Activated CD8-positive, alpha-beta memory T cell treated with anti-CD3 and anti-CD28 coated beads for 48 hours (primary cell): ENCODE data around the gene TRIO.

Experiments
- DNase-seq, 3 experiments: peaks; one replicate each; pipeline ENCODE4 v3.0.0-alpha.2; 2020; ENCODE audit warnings: low read depth in 2 of 3, low spot score in 2 of 3

TRIO gene

DNA sequence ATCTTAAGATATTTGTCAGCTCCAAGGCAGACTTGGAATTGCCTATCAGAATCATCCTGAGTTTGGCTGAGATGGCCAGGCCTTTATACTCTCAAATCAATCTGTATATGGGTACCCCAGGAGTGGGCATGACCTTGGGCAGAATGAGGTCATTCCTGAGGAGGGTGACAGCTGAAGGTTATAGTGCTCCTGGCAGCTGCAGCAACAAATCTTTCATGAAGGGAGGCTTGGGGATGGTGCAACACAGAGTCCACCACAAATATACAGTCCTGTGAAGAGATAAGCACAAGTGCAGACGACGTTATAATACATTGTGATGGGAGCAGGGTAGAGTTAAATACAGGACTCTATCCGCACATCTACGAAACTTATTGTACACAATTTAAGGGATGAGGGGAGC lies 21.1 kb upstream of the TRIO start:
- DNase-seq, result no peak

DNA sequence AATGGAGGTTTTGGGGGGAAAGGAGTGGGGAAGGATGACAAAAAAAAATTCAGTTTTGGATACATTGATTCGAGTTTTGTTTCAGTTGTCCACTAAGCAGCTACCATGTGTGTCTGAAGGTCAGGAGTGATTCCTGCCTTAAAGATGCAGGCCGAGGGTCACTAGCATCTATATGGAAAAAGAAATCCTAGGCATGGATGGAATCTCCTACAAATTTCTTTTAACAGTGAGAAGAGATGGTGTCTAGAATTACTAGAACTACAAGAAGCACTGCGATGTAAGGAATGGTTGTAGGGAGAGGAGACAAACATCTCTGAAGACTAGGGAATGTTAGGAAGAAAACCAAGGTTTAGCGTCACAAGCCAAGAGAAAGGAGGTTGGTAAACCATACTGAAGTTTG lies 19.6 kb upstream of the TRIO start:
- DNase-seq, result no peak

DNA sequence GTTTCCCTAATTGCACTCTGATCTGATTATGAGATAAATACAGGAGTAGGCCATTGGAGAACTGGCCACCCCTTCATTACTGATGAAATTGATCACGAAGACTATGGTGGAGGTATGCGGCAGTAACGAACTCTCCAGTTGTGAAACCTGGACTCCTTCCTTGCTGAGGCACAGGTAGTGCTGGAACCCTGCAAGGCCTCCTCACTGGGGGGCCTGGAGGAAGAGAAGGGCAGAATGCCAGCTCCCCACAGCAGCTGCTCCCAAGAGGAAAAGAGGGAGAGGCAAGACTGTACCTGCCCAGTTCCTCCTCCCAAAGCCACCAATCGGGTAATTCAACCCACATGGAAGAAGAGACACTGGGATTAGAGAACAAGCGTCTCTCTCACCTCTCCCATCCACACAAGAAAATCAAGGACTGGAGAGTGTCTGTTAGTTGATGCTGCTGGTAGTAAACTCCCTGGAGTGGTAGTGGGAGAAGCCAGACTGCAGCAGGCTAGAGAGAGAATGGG lies 19.1 kb upstream of the TRIO start:
- DNase-seq, result no peak

DNA sequence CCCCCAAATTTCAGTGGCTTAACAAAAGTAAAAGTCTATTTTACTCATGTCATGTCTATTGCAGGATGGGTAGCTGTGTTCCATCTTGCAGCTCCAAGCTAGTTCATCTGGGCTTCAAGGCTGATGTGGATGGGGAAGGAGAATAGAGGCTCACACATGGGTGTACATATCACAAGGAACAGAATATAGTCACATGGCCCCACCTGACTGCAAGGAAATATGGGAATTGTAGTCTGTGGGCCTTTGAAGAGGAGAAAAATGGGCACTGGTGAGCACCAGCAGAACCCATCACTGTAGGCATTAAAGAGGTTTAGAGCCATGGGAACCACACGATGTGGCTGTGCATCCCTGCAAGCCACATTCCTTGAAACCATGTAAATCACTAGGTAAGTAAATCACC lies 17.9 kb upstream of the TRIO start:
- no peak for DNase-seq

DNA sequence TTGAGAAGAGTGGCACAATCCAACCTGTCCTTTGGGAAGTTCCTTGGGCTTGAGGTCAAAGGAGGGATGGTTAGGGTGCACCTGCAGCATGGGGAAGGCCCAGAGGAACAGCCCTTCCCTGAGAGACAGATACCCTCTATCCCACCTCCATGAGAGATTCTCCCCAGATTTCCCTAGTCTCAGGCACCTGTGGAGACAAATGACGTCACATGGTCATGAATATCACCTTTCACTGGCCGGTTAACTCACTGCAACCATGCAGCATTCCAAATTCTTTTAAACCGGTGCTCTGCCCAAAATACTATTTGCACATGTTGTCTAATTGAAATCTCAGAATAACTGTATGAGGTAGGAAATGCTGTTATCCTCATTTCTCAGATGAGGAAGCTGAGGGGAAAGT lies 15.6 kb upstream of the TRIO start:
- no peak for DNase-seq

DNA sequence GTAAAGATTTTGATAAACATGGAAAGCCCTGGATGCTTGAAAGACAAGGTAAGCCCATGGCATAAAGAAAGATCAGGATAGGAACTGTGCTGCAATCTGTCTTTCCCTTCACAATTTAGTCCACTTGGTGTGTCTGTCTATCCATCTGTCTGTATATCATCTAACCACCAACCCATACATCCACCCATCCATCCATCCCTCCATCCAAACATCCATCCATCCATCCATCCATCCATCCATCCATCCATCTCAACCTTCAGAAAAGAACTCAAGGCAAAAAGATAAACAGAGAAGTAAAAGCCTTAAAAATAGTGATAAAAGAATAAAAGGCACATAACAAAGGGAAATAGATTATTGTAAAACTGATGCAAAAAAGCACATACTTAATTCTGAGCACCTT lies 15.1 kb upstream of the TRIO start:
- DNase-seq, result no peak

DNA sequence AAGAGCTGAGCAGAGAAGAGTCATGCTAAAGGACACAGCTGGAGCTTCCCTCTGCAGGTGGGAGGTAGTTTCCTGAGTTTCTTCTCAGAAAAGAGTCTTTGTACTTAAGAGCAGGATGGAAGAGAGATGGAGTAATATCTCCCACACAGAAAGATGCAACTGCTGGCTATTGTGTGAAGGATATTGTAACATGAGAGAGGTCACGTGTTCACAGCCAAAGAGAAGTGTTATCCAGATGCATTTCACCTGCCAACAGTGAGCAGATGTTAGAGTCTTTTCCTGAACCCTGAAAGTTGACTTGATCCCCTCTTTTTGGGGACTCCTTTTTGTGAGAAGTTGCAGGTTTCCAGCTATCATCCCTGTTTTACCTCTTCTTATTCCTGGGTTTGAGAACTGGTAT lies 14.0 kb upstream of the TRIO start:
- no peak for DNase-seq

DNA sequence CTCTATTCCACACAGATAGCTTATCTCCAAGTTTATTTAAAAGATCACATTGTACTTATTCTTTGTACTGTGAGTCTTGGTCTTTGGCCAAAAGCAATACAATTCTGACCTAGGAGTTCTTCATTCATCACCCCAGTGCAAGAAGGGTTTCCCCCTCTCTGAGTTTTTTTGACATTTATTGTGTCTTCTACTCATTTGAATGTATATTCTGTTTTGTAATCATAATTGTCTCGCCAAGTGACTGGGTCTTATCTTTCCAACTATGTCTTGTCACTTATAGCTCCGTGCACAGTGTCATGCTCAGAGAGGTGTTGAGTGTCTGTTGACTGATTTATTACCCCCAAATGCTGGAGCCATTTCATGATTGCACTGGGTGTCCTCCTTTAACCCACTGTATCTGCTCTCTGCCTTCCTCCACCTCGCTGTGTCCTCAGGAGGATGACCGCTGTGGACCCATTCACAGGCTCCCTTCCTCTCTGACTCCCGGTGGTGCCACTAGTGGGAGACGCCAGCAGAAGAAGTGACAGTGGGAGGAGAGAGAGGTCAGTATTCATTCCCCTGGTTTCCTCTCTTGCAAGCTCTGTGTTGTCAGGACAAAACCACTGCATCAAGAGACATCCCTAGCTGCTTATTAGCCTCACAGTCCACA lies 11.2 kb upstream of the TRIO start:
- no peak for DNase-seq

DNA sequence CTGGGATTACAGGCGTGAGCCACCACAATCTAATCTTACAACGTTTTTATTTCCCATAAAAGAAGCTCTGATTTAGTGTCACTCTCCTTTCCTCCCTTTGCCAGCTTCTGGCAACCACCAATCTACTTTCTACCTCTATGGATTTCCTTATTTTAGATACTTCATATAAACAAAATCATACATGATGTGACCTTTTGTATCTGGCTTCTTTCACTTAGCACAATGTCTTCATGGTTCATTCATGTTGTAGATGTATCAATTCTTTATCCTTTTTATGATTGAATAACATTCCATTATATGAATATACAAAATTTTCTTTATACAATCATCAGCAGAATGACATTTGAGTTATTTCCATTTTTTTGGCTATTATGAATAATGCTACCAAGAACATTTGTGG lies 9.7 kb upstream of the TRIO start:
- DNase-seq, result no peak

DNA sequence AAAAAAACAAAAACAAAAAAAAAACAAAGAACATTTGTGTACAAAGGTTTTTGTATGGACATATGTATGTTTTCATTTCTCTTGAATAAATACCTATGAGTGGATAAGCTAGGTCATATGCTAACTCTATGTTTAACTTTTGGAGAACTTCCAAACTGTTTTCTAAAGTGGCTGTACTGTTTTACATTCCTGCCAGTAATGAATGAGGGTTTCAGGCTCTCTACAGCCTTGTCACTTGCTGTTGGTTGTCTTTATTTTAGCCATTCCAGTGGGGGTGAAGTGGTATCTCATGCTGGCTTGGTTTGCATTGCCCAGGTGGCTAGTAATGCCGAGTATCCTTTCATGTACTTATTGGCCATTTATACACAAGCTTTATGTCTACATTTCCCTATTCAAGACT lies 9.1 kb upstream of the TRIO start:
- no peak for DNase-seq

DNA sequence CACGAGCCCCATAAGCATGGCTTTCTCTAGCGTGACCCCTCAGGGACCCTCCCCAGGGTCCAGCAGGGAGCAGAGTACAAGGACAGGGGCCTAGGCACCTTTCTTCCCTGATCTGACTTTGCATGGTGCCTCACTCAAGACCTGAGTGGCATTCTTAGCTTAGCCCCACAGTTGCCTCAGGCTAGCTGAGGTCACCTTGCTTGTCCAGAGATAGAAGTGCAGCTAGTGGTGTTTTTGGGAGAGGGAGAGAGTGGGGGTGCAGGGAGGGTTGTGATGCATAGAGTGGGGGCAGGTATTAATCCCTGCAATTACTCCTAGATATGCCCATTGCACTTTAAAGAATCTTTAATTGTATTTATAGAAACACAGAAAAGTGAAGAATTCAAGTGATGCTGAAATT lies 8.4 kb upstream of the TRIO start:
- DNase-seq, result no peak

DNA sequence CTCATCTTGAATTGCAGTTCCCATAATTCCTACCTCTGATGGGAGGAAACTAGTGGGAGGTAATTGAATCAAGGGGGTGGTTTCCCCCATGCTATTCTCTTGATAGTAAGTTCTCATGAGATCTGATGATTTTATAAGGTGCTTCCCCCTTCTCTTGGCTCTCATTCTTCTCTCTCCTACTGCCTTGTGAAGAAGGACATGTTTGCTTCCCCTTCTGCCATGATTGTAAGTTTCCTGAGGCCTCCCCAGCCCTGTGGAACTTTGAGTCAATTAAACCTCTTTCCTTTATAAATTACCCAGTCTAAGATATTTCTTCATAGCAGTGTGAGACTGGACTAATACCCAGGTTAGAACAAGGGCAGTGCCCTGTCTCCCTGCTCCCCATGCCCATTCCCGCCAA lies 7.5 kb upstream of the TRIO start:
- DNase-seq, result no peak

DNA sequence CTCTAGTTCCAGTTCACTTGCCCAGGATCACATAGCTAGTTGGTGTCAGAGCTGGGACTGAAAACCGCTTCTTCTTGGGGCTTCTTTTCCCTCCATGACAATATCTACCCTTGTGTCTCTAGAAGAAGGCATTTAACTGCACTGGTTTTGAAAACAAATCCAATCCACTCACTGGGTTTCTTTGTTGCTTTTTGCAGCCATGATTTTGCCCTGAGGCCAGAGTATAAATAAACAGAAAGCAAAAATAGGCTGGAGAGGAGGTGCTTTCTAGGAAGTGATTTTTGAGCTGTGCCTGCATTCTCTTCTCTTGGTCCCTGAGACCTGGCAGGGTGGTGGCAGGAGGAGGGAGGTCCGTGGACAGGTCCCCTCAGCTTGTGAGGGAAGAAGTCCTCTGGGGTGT lies 6.9 kb upstream of the TRIO start:
- no peak for DNase-seq

DNA sequence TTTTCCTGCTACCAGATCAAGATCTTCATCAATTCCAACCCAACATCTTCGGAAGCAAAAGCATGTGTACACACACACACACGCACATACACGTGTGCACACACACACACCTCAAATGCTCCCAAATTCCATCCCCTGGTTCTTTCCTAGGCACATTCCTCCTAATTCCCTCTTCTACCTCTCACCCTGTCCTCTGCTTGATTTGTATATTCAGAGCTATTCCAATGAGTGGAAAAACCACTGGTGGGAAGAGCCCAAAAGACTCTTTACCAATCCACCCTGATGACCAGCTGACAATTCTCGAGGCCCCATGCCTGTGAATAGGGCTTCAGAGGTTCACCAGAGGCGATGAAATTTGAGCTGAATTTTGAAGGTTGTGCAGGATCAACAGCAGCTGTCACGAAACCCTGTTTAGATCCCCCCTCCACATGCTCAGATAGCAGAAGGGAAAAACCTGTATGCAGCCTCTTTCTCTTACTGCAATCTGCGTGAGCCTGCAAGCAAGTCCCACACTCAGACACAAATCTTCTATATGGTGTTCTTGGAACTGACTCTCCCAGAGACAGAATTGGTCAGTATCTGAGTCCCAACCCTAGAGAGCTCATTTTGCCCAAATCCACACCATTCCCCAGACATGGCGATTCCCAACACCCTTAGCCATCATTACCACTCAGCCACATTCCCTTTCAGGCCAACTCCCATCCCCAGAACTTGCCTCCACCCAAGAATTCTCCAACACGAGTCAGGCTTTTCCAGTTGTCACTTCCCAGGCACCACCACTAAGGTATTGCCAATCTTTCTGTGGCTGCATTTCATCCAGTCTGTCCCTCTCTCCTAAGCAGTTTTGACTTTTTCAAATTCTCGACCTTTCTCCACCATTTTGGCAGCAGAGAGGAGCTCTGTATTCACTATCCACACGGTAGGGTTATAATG lies 4.3 kb upstream of the TRIO start:
- no peak for DNase-seq

DNA sequence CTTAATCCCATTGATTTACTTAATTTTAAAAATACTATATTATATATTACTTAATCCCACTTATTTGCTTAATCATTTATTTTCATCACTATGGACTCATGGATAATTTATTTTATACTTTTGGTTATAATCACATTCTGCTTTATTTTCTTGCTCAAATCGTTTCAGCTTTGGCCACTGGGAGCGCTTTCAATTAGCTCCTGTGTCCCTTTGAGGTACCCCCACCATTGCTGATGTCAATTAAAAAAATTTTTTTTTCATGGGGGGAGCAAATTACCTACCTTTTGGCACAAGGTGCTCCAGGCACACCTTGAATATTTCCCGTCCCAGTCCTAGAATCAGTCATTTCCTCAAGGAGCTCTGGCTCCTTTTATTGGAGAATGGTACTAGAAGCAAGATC lies 1.4 kb upstream of the TRIO start:
- no peak for DNase-seq

DNA sequence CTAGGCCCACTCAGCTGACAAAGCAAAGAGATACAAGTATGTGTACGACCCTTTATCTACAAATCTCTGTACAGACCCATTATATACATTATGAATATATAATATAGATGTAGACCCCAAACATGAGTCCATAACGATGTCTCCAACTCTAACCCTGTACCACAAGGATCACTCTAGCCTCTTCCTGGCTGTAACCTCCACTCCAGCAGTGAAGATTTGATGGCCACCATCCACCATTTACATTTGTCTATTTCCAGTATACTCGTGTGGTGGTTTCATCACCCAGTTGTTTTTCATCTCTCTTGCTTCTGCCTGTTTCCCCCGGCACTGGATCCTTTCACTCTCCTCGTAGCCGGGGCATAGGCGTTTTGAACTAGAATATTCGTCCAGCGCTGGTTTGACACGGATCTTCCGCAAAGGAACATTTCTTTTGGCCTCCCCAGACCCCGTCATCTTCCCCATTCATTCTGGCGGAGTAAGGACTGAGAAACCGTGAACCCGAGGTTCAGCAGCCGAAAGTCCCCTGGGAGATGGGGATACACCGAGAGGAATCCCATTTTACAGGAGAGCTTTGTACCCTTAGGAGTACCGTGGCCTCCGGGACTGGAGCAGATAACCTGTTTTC lies 828 bp upstream of the TRIO start:
- no peak for DNase-seq

DNA sequence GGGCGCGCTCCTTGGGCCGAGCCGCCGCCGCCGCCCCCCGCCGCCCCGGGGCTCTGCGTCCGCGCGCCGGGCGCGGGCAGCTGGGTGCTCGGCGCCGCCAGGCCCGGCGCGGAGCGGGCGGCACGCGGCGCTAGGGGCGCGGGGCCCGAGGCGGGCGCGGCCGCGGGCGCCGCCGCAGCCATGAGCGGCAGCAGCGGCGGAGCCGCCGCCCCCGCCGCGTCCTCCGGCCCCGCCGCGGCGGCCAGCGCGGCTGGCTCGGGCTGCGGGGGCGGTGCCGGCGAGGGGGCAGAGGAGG lies 351 bp downstream of the TRIO start:
- DNase-seq, result no peak

DNA sequence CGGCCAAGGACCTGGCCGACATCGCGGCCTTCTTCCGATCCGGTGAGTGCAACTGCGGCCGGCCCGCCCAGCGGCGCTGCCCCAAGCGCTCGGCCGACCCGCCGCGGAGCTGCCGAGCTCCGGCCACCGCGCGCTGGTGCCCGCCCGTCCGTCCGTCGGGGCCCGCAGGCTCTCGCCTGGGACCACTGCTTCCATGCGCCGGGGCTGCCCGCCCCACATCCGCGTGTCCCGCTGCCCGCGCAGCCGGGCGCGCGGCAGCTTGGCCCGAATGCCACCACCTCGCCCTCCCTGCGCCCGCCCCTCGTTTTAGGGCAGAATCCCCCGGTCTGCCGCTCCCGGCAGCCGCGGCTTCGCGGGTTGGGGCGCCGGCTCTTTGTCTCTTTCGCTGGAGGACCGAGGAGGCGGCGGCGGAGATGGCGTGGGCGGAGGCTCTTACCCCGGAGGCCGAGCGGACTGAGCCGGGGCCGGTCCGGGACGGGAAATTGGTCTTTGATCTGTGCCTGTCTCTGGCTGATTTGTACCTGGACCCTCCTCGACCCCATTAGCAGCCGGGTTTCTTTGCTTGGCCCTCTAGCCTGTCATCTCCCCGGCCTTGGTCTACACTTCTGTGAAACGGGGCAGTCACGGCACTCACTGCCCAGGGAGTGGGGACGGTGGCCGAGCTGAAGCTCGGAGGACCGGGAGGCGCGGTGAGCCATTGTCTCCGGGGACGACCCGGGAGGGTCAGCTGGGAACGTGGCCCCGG lies 871 bp downstream of the TRIO start:
- DNase-seq, result peak; percentile 4 to 9 (median 7)

DNA sequence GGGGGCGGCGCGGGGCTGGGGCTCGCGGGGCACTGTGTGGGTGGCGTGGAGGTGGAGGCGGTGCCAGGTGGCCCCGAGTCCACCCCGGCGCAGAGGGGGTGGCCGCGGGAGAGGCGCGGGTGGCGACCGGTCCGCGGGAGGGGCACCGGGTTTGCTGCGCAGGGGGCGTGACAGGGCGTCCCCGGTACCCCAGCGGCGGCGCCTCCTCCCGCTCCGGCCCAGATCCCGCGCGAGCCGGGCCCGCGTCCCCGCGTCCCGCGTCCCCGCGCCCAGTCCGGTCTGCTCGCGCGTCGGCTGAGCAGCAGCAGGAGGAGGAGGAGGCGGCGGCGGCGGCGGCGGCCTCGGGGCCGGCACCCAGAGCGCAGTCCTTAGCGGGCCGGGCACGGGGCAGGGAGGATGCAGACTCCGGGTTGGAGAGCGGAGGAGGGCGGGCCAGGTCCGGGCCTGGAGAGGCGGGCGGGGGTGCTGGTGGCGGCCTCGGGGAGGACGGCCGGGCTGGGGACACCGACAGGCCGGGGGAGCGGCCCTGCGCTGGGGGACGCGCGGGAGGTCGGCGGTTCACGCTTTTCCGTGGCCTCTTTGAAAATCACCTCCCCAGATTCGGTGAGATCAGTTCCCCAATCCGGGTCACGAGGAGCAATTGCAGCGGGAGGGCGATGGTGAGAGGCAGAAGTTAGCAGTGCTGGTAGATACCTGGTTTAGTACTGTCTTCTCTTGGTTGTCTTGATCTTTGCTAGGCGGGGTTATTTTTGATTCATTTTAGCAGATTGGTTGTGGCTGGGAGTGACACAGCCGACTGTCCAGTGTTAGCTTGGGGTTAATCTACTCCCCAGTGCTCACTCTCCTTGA lies 1.7 kb downstream of the TRIO start:
- peak in 1 of 3 experiments; percentile 8 for DNase-seq

DNA sequence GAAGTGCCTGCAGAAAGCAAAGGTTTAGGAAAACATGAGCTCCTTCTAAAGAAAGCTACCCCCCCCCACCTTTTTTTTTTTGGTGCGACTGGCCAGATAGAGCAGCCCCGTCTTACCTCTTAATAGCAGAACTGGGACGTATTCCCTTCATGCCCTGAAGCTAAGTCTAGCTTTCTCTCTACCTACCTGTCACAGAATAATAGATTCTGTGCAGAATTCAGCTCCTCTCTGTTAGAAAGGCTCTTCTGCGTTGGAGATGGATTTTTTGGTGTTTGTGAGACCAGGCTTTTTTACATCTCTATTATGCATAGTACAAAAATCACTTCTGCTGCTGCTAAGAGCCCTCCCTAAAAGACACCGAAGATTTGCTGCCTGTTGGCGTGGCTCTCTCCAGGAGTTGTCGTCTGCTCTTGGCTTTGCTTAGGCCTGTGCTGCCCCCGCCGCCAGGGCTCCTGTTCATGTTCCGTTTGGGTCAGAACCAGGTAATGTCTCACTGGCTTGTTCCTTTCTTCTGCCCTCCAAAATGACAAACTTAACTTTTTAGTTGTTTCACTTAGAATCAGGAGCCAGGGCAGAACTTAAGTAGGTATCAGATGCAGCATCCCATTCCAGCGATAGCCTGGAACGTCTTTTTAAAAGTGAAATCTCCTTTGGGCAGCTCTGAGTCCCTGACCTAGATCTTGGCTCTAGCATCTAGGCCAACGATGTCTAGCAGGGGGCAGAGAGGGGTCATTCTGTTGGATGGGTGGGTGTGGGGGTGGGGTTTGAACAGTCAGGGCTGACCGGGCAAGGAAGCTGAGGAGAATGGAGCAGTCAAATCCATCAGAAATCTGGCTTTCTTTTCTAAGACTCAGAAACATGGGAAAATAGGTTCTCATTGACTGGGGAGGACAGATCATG lies 2.5 kb downstream of the TRIO start:
- DNase-seq, result no peak
